ENCODE data around the gene SLC9A9. TPM values are rescaled to one million over a fixed set of nuclear protein-coding genes. Genes with fewer than 3 reads are reported as not detected.

Gene SLC9A9
- total RNA-seq, 4 donors from 2014 or later, result 12.8 to 63.8 (median 33.3) TPM

DNA sequence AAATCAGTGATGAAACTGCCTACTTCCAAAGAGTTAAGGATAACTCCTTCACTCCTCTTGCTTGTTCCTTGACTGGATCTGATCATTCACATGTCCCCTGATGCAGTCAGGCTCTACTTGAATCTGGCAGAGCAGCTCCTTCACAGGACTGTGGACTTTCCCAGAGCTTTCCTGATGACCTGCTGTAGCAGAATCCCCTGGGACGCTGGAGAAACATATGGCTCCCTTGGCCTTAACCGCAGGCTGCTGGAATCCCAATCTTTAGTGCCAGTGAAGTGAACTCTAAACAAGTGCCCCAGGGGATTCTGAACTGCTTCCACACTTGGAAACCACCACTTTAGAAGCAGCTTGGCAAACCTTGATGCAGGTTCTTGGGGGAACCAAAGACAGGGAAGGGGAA, 510.9 kb downstream of the SLC9A9 start:
- Histone ChIP-seq H3K27me3 (no peaks in the 10 kb centered on the region), H3K9me3 (no peaks in the 10 kb centered on the region), H3K36me3 (no peaks in the 10 kb centered on the region), H3K27ac (no peak overlapping the region), H3K4me1 (no peaks in the 10 kb centered on the region), H3K4me3 (no peak overlapping the region)
- intact Hi-C loops (cut with DNase I; ENCODE audit: low total_unique reads), result no loop called here
- TF ChIP-seq POLR2A (IDR thresholded peaks at IDR 0.05), result no peak
- TF ChIP-seq, protein P1, sequence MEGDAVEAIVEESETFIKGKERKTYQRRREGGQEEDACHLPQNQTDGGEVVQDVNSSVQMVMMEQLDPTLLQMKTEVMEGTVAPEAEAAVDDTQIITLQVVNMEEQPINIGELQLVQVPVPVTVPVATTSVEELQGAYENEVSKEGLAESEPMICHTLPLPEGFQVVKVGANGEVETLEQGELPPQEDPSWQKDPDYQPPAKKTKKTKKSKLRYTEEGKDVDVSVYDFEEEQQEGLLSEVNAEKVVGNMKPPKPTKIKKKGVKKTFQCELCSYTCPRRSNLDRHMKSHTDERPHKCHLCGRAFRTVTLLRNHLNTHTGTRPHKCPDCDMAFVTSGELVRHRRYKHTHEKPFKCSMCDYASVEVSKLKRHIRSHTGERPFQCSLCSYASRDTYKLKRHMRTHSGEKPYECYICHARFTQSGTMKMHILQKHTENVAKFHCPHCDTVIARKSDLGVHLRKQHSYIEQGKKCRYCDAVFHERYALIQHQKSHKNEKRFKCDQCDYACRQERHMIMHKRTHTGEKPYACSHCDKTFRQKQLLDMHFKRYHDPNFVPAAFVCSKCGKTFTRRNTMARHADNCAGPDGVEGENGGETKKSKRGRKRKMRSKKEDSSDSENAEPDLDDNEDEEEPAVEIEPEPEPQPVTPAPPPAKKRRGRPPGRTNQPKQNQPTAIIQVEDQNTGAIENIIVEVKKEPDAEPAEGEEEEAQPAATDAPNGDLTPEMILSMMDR (IDR thresholded peaks at IDR 0.05), result no peak
- no peak for DNase-seq

DNA sequence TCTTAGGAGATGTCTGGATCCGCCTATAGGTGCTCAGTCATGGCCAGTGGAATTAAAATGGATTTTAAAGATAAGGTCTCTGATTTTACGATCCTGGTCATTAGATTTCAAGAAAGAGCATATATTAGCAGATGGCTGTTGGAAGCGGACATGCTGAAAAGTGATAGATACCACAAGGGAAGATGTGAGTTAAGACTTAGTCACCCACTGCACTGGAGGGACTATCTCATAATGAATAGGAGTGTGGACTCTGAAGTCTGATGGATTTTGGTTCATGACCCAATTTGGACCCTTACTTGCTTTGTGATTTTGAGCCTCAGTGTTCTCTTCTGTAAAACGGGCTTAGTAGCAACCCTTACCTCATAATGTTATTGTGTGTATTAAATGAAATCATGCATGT, 514.0 kb downstream of the SLC9A9 start:
- no peak overlapping the region for H3K27ac ChIP-seq
- H3K9me3 ChIP-seq, result no peaks in the 10 kb centered on the region
- no peaks in the 10 kb centered on the region for H3K27me3 ChIP-seq
- H3K36me3 ChIP-seq, result no peaks in the 10 kb centered on the region
- DNase-seq, result no peak
- no peaks in the 10 kb centered on the region for H3K4me1 ChIP-seq
- intact Hi-C loops (cut with DNase I; ENCODE audit: low total_unique reads), result no loop called here
- no peak overlapping the region for H3K4me3 ChIP-seq
- TF ChIP-seq, protein P1 (IDR thresholded peaks at IDR 0.05), result no peak
- no peak for TF ChIP-seq POLR2A (IDR thresholded peaks at IDR 0.05)

DNA sequence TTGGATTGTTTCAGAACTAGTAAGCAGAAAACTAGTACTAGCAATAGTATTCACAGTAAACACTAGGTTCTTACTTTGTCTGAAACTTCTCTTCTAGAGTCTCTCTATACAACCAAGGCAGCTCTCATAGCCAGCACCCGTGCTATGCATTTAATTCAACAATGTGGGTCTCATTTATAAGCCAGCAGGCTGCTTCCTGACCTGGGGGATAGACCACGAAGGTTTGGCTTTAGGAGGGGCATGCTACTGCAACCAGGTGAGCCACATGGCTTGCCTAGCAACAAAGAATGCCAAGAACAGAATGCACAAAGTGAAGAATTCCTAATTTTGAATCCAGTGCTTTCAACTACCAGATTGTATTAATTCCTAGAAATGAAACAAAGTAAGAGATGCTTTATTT, 514.9 kb downstream of the SLC9A9 start:
- Histone ChIP-seq H3K36me3 (no peaks in the 10 kb centered on the region), H3K9me3 (no peaks in the 10 kb centered on the region), H3K4me1 (no peaks in the 10 kb centered on the region), H3K4me3 (no peak overlapping the region), H3K27me3 (no peaks in the 10 kb centered on the region), H3K27ac (no peak overlapping the region)
- TF ChIP-seq POLR2A (IDR thresholded peaks at IDR 0.05), result no peak
- TF ChIP-seq, protein P1 (IDR thresholded peaks at IDR 0.05), result no peak
- intact Hi-C loops (cut with DNase I; ENCODE audit: low total_unique reads), result no loop called here
- DNase-seq, result no peak

DNA sequence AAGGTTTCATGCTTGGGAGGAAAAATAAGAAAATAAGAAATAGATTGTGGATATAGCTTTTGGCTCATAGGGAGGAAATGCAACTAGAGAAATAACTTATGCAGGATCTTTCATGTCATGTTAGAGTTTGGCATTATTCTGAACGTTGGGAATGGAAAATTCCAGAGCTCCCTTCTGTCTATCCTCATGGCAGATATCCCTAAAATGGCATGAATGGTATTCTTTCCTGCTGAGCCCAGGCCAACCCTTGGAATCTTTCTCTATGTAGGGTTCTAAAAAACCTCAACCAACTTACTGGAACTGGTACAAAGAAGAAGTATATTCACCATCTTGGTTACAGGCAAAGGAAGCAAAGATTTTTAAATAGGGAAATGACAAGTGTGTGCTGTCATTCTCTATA, 516.2 kb downstream of the SLC9A9 start:
- Histone ChIP-seq H3K4me3 (no peak overlapping the region), H3K4me1 (no peaks in the 10 kb centered on the region), H3K27me3 (no peaks in the 10 kb centered on the region), H3K27ac (no peak overlapping the region), H3K36me3 (no peaks in the 10 kb centered on the region), H3K9me3 (no peaks in the 10 kb centered on the region)
- DNase-seq, result no peak
- intact Hi-C loops (cut with DNase I; ENCODE audit: low total_unique reads), result no loop called here
- no peak for TF ChIP-seq POLR2A (IDR thresholded peaks at IDR 0.05)
- TF ChIP-seq, protein P1 (IDR thresholded peaks at IDR 0.05), result no peak

DNA sequence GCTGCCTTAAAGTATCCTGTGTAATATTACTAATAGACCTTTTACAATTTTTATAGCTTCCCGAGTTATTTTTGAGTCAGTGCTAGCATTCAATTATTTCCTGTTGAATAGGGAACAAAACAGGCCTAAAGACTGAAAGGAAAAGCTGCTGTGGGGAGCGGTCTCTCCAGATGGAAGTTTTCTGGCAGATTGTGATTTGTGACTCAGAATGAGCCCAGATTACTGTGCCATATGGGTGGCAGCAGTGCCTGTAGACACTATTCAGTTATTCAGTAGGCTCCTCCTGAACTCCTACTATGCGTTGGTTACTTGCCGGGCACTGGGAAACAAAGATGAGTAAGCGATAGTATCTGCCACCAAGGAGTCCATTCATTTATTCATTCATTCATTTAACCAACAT, 516.9 kb downstream of the SLC9A9 start:
- Histone ChIP-seq H3K9me3 (no peaks in the 10 kb centered on the region), H3K36me3 (no peaks in the 10 kb centered on the region), H3K27me3 (no peaks in the 10 kb centered on the region), H3K4me3 (no peak overlapping the region), H3K27ac (no peak overlapping the region), H3K4me1 (no peaks in the 10 kb centered on the region)
- no peak for TF ChIP-seq POLR2A (IDR thresholded peaks at IDR 0.05)
- TF ChIP-seq, protein P1 (IDR thresholded peaks at IDR 0.05), result no peak
- intact Hi-C loops (cut with DNase I; ENCODE audit: low total_unique reads), result no loop called here
- DNase-seq, result no peak

Data from uterus (tissue), 4 donors.